SK-N-SH (cell line): ENCODE results near the gene TMUB1. TPM values are rescaled to one million over a fixed set of nuclear protein-coding genes. Genes with fewer than 3 reads are reported as not detected.

Experiments used
- CTCF ChIA-PET: fragments of 300-600, 350-600 bp; formaldehyde crosslinking; extraction: SDS; loops from one replicate; lab custom pipeline; 2021; lab: Yijun Ruan, JAX
- POLR2A ChIA-PET: fragments of 350-600 bp; sonication (Branson Sonifier 250); formaldehyde crosslinking; extraction: SDS; loops from one replicate; lab custom pipeline; 2020; ENCODE audit warnings: antibody characterized with exemption, inconsistent platforms; lab: Yijun Ruan, JAX
- DNase-seq: peaks from one replicate; pipeline ENCODE4 v3.0.0; 2012
- H2AFZ ChIP-seq: fragments of 200-600 bp; sonication (generic); 2 replicates; pipeline ENCODE4 v1.8.1; 2016; ENCODE audit warnings: antibody characterized with exemption, mild to moderate bottlenecking, low read depth
- H3F3A ChIP-seq: fragments of 200-600 bp; sonication (generic); replicated peaks from 2 replicates; pipeline ENCODE3; 2016; ENCODE audit warnings: antibody characterized with exemption, mild to moderate bottlenecking; ENCODE audit not compliant: insufficient read depth
- H3K27ac ChIP-seq, 2 experiments: fragments of 200-500 bp in 1 of 2; fragments of 200-600 bp in 1 of 2; sonication (Bioruptor generic) in 1 of 2; sonication (generic), shearing (Covaris generic) in 1 of 2; 2 replicates each; pipeline versions ENCODE4 v1.5.1 to v1.6.1; 2014 to 2016; ENCODE audit warnings: low read depth in 2 of 2, inconsistent platforms in 1 of 2, low read length in 1 of 2, mild to moderate bottlenecking in 1 of 2, mixed read lengths in 1 of 2
- H3K27me3 ChIP-seq: fragments of 200-600 bp; sonication (generic), shearing (Covaris generic); 2 replicates; pipeline ENCODE4 v1.6.1; 2016; ENCODE audit warnings: mixed run types; ENCODE audit not compliant: insufficient read depth
- H3K36me3 ChIP-seq, 2 experiments: fragments of 200-500 bp in 1 of 2; fragments of 200-600 bp in 1 of 2; sonication (Bioruptor generic) in 1 of 2; sonication (generic) in 1 of 2; replicated peaks in 1 of 2; 2 replicates each; pipeline versions ENCODE3 to v1.5.1; 2014 to 2016; ENCODE audit warnings: low read length in 1 of 2, mild to moderate bottlenecking in 1 of 2; ENCODE audit not compliant: insufficient read depth in 2 of 2, control insufficient read depth in 1 of 2
- H3K4me1 ChIP-seq, 2 experiments: fragments of 200-500 bp in 1 of 2; fragments of 200-600 bp in 1 of 2; sonication (Bioruptor generic) in 1 of 2; sonication (generic), shearing (Covaris generic) in 1 of 2; 2 replicates each; pipeline versions ENCODE4 v1.5.1 to v1.6.1; 2014 to 2016; ENCODE audit warnings: low read depth in 1 of 2, low read length in 1 of 2, mixed run types in 1 of 2; ENCODE audit not compliant: insufficient read depth in 2 of 2, control insufficient read depth in 1 of 2
- H3K4me2 ChIP-seq: fragments of 200-600 bp; sonication (generic), shearing (Covaris generic); 2 replicates; pipeline ENCODE4 v1.6.1; 2017; ENCODE audit warnings: mixed run types
- H3K4me3 ChIP-seq, 2 experiments: fragments of 200-500 bp in 1 of 2; fragments of 200-600 bp in 1 of 2; sonication (Bioruptor generic) in 1 of 2; sonication (generic), shearing (Covaris generic) in 1 of 2; 2 replicates each; pipeline versions ENCODE4 v1.5.1 to v1.8.1; 2014 to 2016; ENCODE audit warnings: low read depth in 2 of 2, inconsistent platforms in 1 of 2, low read length in 1 of 2, mild to moderate bottlenecking in 1 of 2, mixed read lengths in 1 of 2, moderate library complexity in 1 of 2
- H3K79me2 ChIP-seq: fragments of 200-600 bp; sonication (generic); 2 replicates; pipeline ENCODE4 v1.8.1; 2017; ENCODE audit warnings: mild to moderate bottlenecking; ENCODE audit not compliant: insufficient read depth
- H3K9ac ChIP-seq: fragments of 200-600 bp; sonication (generic); 2 replicates; pipeline ENCODE4 v1.6.1; 2017; ENCODE audit warnings: mixed run types
- H3K9me2 ChIP-seq: fragments of 200-600 bp; sonication (generic); 2 replicates; pipeline ENCODE4 v1.6.1; 2017; ENCODE audit warnings: mixed run types
- H3K9me3 ChIP-seq: fragments of 200-600 bp; sonication (generic); 2 replicates; pipeline ENCODE4 v1.6.1; 2017; ENCODE audit warnings: mixed run types, mild to moderate bottlenecking, moderate library complexity
- H4K20me1 ChIP-seq: fragments of 200-600 bp; sonication (generic); 2 replicates; pipeline ENCODE4 v1.6.1; 2017; ENCODE audit warnings: mild to moderate bottlenecking, mixed run types; ENCODE audit not compliant: insufficient read depth
- CTCF ChIP-seq: fragments of 200-600 bp; sonication (generic); IDR thresholded peaks from 2 replicates; pipeline ENCODE4 v1.6.1; 2017; ENCODE audit warnings: antibody characterized with exemption, mild to moderate bottlenecking, moderate library complexity
- EP300 ChIP-seq, 2 experiments: IDR thresholded peaks; 2 replicates each; pipeline versions ENCODE4 v1.4.0 to v1.6.1; 2012; ENCODE audit warnings: borderline replicate concordance in 1 of 2, low read depth in 1 of 2, low read length in 1 of 2
- WGBS: methylation state at CpG from one replicate; pipeline ENCODE4 v1.1.6; 2017; ENCODE audit warnings: low lambda C conversion rate; 5-methylcytosine and 5-hydroxymethylcytosine counted together
- polyA plus RNA-seq, 3 experiments: library from polyadenylated mRNA; depleted of rRNA; stranded (reverse); fragments of >200 nt; gene quantifications; 2 replicates each; pipeline ENCODE4 v1.2.3, GENCODE V29; 2012

Gene TMUB1
- polyA plus RNA-seq, 1 of the 3 experiments (the other 2 are of a cell fraction) = 60.6 TPM

- POLR2A ChIA-PET = no interaction called here
These were observed 50.1 kb downstream of the TMUB1 start for GRCh38 chr7:151032936-151033863.

More at GRCh38 chr7:151032936-151033863, 50.1 kb downstream of the TMUB1 start:
- H3K9me2 ChIP-seq = no peaks in the 10 kb centered on the region
- no peak overlapping the region for H3K27ac ChIP-seq
- no peak overlapping the region for H3K9ac ChIP-seq
- H2AFZ ChIP-seq = no peak overlapping the region
- CTCF ChIA-PET = interaction anchor here (0.6 to 9.5 kb wide), 12 partner anchors 15 to 211 kb away, joined by 3 to 59 read pairs (median 4); no protein-coding TSS in a partner anchor
- peaks cover 11% of the 10 kb centered on the region for H3F3A ChIP-seq
- no peak overlapping the region for H3K4me3 ChIP-seq
- peaks cover under 1 to 16% of the 10 kb centered on the region in 2 experiments; a peak in 3 of 4 replicates for H3K4me1 ChIP-seq
- H3K27me3 ChIP-seq = no peaks in the 10 kb centered on the region
- H3K4me2 ChIP-seq = no peak overlapping the region
- peaks cover 46% of the 10 kb centered on the region for H3K79me2 ChIP-seq
- WGBS = 90% methylated on average over 16 of the region's 17 CpGs
- H3K9me3 ChIP-seq = no peaks in the 10 kb centered on the region
- no peak for DNase-seq
- H3K36me3 ChIP-seq = peaks cover 12 to 52% of the 10 kb centered on the region in 2 experiments
- TF ChIP-seq EP300 (IDR thresholded peaks at IDR 0.05; ENCODE audit: borderline replicate concordance in 1 of 2, low read depth in 1 of 2, low read length in 1 of 2) (no peak), CTCF (peak; percentile 25)
- H4K20me1 ChIP-seq = no peaks in the 10 kb centered on the region

Other genes with a start within 250 kb of the TMUB1 start
- not detected in 2 replicates for gene AOC1, start 231.0 kb downstream of the TMUB1 start, polyA plus RNA-seq (2012; rRNA removed)
- 2.2 and 6.4 TPM in 2 replicates for gene KCNH2, start 105.2 kb downstream of the TMUB1 start, polyA plus RNA-seq (2012; rRNA removed)
- gene NOS3, start 92.5 kb downstream of the TMUB1 start, polyA plus RNA-seq (2012; rRNA removed) = 0.15 and 0.41 TPM in 2 replicates
- gene ATG9B, start 59.0 kb downstream of the TMUB1 start, polyA plus RNA-seq (2012; rRNA removed) = 0.52 and 0.67 TPM in 2 replicates
- gene ABCB8, start 55.0 kb downstream of the TMUB1 start, polyA plus RNA-seq (2012; rRNA removed) = 36.0 and 38.3 TPM in 2 replicates
- 4.0 and 4.5 TPM in 2 replicates for gene ASIC3, start 35.0 kb downstream of the TMUB1 start, polyA plus RNA-seq (2012; rRNA removed)
- 123 and 125 TPM in 2 replicates for gene CDK5, start 25.6 kb downstream of the TMUB1 start, polyA plus RNA-seq (2012; rRNA removed)
- gene SLC4A2, start 23.9 kb downstream of the TMUB1 start, polyA plus RNA-seq (2012; rRNA removed) = 123 and 167 TPM in 2 replicates
- 125 and 148 TPM in 2 replicates for gene FASTK, start 2.7 kb downstream of the TMUB1 start, polyA plus RNA-seq (2012; rRNA removed)
- gene AGAP3, start 3.0 kb upstream of the TMUB1 start, polyA plus RNA-seq (2012; rRNA removed) = 108 and 126 TPM in 2 replicates
- not detected in 2 replicates for gene GBX1, start 84.2 kb upstream of the TMUB1 start, polyA plus RNA-seq (2012; rRNA removed)
- not detected in 2 replicates for gene ASB10, start 103.8 kb upstream of the TMUB1 start, polyA plus RNA-seq (2012; rRNA removed)
- not detected in 2 replicates for gene H2BK1, start 127.0 kb upstream of the TMUB1 start, polyA plus RNA-seq (2012; rRNA removed)
- gene ABCF2, start 143.7 kb upstream of the TMUB1 start, polyA plus RNA-seq (2012; rRNA removed) = 75.4 and 102 TPM in 2 replicates
- gene CHPF2, start 149.0 kb upstream of the TMUB1 start, polyA plus RNA-seq (2012; rRNA removed) = 60.4 and 68.6 TPM in 2 replicates
- 60.5 and 62.8 TPM in 2 replicates for gene SMARCD3, start 165.2 kb upstream of the TMUB1 start, polyA plus RNA-seq (2012; rRNA removed)